ENCODE measurements around the gene EP400. TPM values are rescaled to one million over a fixed set of nuclear protein-coding genes. Genes with fewer than 3 reads are reported as not detected.

Gene EP400
- total and polyA plus RNA-seq, 2 of the 13 experiments (the other 11 are each of a cell fraction or from before 2014, with no cell fraction given): 4.9 to 5.0 TPM

- DNase-seq (ENCODE audit: low spot score): no peak
- Histone ChIP-seq H3K9ac (ENCODE audit: insufficient read depth, low read depth, low read length) (no peak overlapping the region), H3K4me1 (ENCODE audit: insufficient read depth, low read length) (no peaks in the 10 kb centered on the region), H4K20me1 (ENCODE audit: insufficient read depth, low read length) (no peaks in the 10 kb centered on the region), H3K36me3 (replicated peaks in 1 of 2; ENCODE audit: control insufficient read depth in 1 of 2, insufficient read depth in 2 of 2, low read length in 2 of 2) (peaks cover 38 to 73% of the 10 kb centered on the region in 2 experiments), H3K4me2 (ENCODE audit: low read depth, low read length) (no peak overlapping the region), H3K27me3 (ENCODE audit: control insufficient read depth in 1 of 2, insufficient read depth in 2 of 2, low read length in 2 of 2) (no peaks in the 10 kb centered on the region), H3K27ac (ENCODE audit: extremely low read length, insufficient read depth, low read length) (no peak overlapping the region), H3K4me3 (replicated peaks in 1 of 3; ENCODE audit: insufficient read depth in 1 of 3, low read depth in 2 of 3, low read length in 3 of 3) (no peak overlapping the region), H3K79me2 (ENCODE audit: insufficient read depth, low read length) (no peaks in the 10 kb centered on the region), H2AFZ (ENCODE audit: low read length) (no peak overlapping the region), H3K9me3 (ENCODE audit: low read length) (no peaks in the 10 kb centered on the region)
- ChIA-PET POLR2A (no interaction called here), CTCF (ENCODE audit: low intra/inter-chr PET ratio, low total read pairs) (no interaction called here)
- intact Hi-C loops (cut with micrococcal nuclease; ENCODE audit: unreplicated experiment): no loop called here
- ATAC-seq: no peak
- TF ChIP-seq PTBP1 (IDR thresholded peaks at IDR 0.05; ENCODE audit: low read depth, low read length, poor library complexity, severe bottlenecking) (no peak), HNF1A (IDR thresholded peaks at IDR 0.05; ENCODE audit: low read depth) (no peak), HNF1A (CRISPR knock-in tag; IDR thresholded peaks at IDR 0.05; ENCODE audit: borderline replicate concordance) (no peak), ZNF557 (CRISPR knock-in tag; IDR thresholded peaks at IDR 0.05) (no peak), CREM (IDR thresholded peaks at IDR 0.05) (no peak), CREM (CRISPR knock-in tag; IDR thresholded peaks at IDR 0.05) (no peak), ZBTB40 (IDR thresholded peaks at IDR 0.05) (no peak), ZBTB40 (CRISPR knock-in tag; IDR thresholded peaks at IDR 0.05) (no peak), ZNF501 (CRISPR knock-in tag; IDR thresholded peaks at IDR 0.05) (no peak)
- in situ Hi-C loops (cut with HindIII; ENCODE audit: extremely low pct_ligation_motif_present, low pct_unique_long_range_greater_than_20kb): loop anchor here (25.0 kb wide), 1 partner anchor 408 kb away; no protein-coding TSS in a partner anchor
- no TSS peak for BruUV-seq (replicated peaks)
- WGBS (ENCODE audit: low lambda C conversion rate): 96% methylated on average over 9 of the region's 9 CpGs
- no peak for FAIRE-seq
Observed at GRCh38 chr12:132020292-132020691, 70.5 kb downstream of the EP400 start.
